Kidney (tissue), 14 donors: ENCODE measurements around the gene RETREG1. TPM values are rescaled to one million over a fixed set of nuclear protein-coding genes. Genes with fewer than 3 reads are reported as not detected.

Source experiments
- DNase-seq, 5 donors: peaks; one replicate each; pipeline ENCODE4 v3.0.0-alpha.2; 2013 to 2020
- FAIRE-seq: peaks from 2 replicates; lab custom pipeline; 2012; peaks lifted over from hg19 to GRCh38; lab: Jason Lieb, UNC
- H3K27ac ChIP-seq, 2 donors: one replicate each; pipeline ENCODE4 v1.7.0; 2013; ENCODE audit warnings: low read depth in 2 of 2, low read length in 2 of 2, inconsistent platforms in 1 of 2
- H3K27me3 ChIP-seq: one replicate; pipeline ENCODE4 v1.7.1; 2013; ENCODE audit warnings: low read length, inconsistent platforms; ENCODE audit not compliant: control insufficient read depth, insufficient read depth
- H3K36me3 ChIP-seq, 3 donors: one replicate each; pipeline versions ENCODE4 v1.7.0 to v1.7.1; 2013; ENCODE audit warnings: low read length in 3 of 3, control low read depth in 1 of 3, inconsistent platforms in 1 of 3; ENCODE audit not compliant: insufficient read depth in 3 of 3, control insufficient read depth in 2 of 3
- H3K4me1 ChIP-seq, 3 donors: one replicate each; pipeline versions ENCODE4 v1.7.0 to v1.7.1; 2013; ENCODE audit warnings: low read length in 3 of 3, inconsistent platforms in 1 of 3, low read depth in 1 of 3; ENCODE audit not compliant: control insufficient read depth in 2 of 3, insufficient read depth in 2 of 3
- H3K4me3 ChIP-seq, 3 donors: one replicate each; pipeline versions ENCODE4 v1.7.0 to v1.8.1; 2013; ENCODE audit warnings: low read length in 3 of 3, control low read depth in 1 of 3, inconsistent platforms in 1 of 3
- H3K9ac ChIP-seq, 3 donors: one replicate each; pipeline versions ENCODE4 v1.7.0 to v1.7.1; 2013; ENCODE audit warnings: low read length in 3 of 3, control low read depth in 1 of 3, inconsistent platforms in 1 of 3
- H3K9me3 ChIP-seq, 3 donors: one replicate each; pipeline versions ENCODE4 v1.7.0 to v1.7.1; 2013; ENCODE audit warnings: low read length in 3 of 3, control low read depth in 1 of 3, inconsistent platforms in 1 of 3; ENCODE audit not compliant: control insufficient read depth in 2 of 3, insufficient read depth in 1 of 3
- CTCF ChIP-seq: IDR thresholded peaks from 3 replicates; pipeline ENCODE4 v1.5.1; 2012; ENCODE audit warnings: mild to moderate bottlenecking, moderate library complexity, borderline replicate concordance; ENCODE audit not compliant: insufficient read depth; ENCODE audit errors: extremely low read depth
- intact Hi-C: fragments of 100-400 bp; cut with DNase I; formaldehyde crosslinking; loops from one replicate; pipeline ENCODE4 v1.11.1; 2022
- polyA plus RNA-seq: library from polyadenylated mRNA; stranded (reverse); fragments of 350-450 nt; fragmentation: Illumina TruSeq; extraction: RNeasy Lipid Tissue Mini Kit (QIAGEN cat#74804); gene quantifications from one replicate; pipeline ENCODE4 v1.2.3, GENCODE V29; 2014; ENCODE audit warnings: low read depth, low replicate concordance; ENCODE audit not compliant: insufficient read depth
- total RNA-seq: library from RNA; stranded (reverse); fragmentation: NEBNext Ultra II Directional; extraction: Animal tissue kit (Norgen Biotek cat#: 25700); gene quantifications from one replicate; pipeline ENCODE4 v1.2.1, GENCODE V29; 2021
- donor health status: control.
- donor health status: control.
- donor health status: control.
- donor health status: control.
- donor health status: control.
- donor health status: DM: yes; HTN: yes; CAD: no.
- donor health status: Normal renal cell carcinoma (clear cell type).

Gene RETREG1
- total and polyA plus RNA-seq, 2 donors from 2014 or later: 53.6 to 104 TPM

GRCh38 chr5:16619136-16619535 lies 2.3 kb upstream of the RETREG1 start:
- FAIRE-seq: no peak

GRCh38 chr5:16618138-16618897 lies 1.5 kb upstream of the RETREG1 start:
- intact Hi-C loops: no loop called here
- H3K36me3 ChIP-seq: no peaks in the 10 kb centered on the region
- H3K9ac ChIP-seq: no peak overlapping the region
- DNase-seq (peak in 2 of 5 donors; percentile 26 to 32), FAIRE-seq (no peak)
- peaks cover 0 to 8% (median 0%) of the 10 kb centered on the region in 3 donors for H3K4me1 ChIP-seq
- no peak overlapping the region for H3K4me3 ChIP-seq
- H3K27ac ChIP-seq: no peak overlapping the region
- H3K27me3 ChIP-seq: no peaks in the 10 kb centered on the region
- H3K9me3 ChIP-seq: no peaks in the 10 kb centered on the region
- TF ChIP-seq CTCF: no peak

More at GRCh38 chr5:16619136-16619535, 2.3 kb upstream of the RETREG1 start:
- intact Hi-C loops: no loop called here
- Histone ChIP-seq H3K9ac (no peak overlapping the region), H3K4me3 (no peak overlapping the region), H3K27ac (no peak overlapping the region), H3K36me3 (no peaks in the 10 kb centered on the region), H3K9me3 (no peaks in the 10 kb centered on the region), H3K27me3 (no peaks in the 10 kb centered on the region), H3K4me1 (peaks cover 0 to 8% (median 0%) of the 10 kb centered on the region in 3 donors)
- peak in 1 of 5 donors; percentile 8 for DNase-seq
- no peak for TF ChIP-seq CTCF

- Histone ChIP-seq H3K9me3 (no peaks in the 10 kb centered on the region), H3K4me3 (peak overlapping the region; percentile 37 to 57 (median 52)), H3K27ac (peak overlapping the region; percentile 40 to 53), H3K27me3 (no peaks in the 10 kb centered on the region), H3K9ac (peak overlapping the region in 1 of 3 donors; percentile 60), H3K4me1 (peaks cover 0 to 8% (median 0%) of the 10 kb centered on the region in 3 donors), H3K36me3 (no peaks in the 10 kb centered on the region)
- intact Hi-C loops: no loop called here
- FAIRE-seq: no peak
- no peak for TF ChIP-seq CTCF
- DNase-seq: peak in 3 of 5 donors; percentile 16 to 48 (median 26)
Observed at GRCh38 chr5:16617274-16617968, 624 bp upstream of the RETREG1 start.
